ENCODE results near the gene PLCG1.

Gene PLCG1

DNA sequence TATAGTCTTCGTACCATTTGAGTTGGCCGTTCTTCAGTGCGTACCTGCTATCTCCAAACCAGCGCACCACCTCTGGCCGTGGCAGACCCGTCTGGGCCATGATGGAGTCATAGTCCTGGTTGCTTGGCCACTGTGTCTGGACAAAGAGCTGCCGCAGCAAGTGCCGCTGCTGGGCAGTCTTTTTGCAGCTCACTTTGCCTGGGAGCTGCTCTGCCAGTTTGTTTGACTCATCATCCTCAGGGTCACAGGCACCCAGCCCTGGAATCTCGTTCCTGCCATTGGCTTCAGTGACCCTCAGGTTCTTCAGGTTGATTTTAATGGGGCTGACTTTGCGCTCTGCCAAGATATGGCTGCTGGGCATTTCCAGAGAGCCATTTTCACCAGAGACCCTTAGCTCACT lies 65.1 kb downstream of the PLCG1 start:
- DNase-seq (ENCODE audit: extremely low read depth in 1 of 2, low read depth in 1 of 2): no peak

DNA sequence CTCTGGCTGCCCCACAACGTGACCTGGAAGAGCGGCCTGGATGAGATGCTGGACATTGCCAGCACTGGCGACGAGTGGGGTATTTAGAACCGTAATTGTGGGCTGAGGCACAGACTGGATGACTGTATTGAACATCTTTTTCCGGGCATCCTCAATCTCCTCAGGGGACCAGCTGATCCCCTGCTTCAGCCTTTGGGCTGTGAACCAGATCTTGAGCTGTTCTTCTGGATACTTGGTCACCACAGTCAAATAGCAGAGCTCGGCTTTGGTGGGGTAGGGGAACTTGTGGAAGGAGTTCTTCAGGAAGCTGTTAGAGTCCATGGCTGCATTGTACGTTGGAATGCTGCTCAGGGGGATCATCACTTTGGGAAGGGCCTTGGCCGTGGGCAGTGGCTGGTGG lies 66.3 kb downstream of the PLCG1 start:
- DNase-seq (ENCODE audit: extremely low read depth in 1 of 2, low read depth in 1 of 2): no peak

DNA sequence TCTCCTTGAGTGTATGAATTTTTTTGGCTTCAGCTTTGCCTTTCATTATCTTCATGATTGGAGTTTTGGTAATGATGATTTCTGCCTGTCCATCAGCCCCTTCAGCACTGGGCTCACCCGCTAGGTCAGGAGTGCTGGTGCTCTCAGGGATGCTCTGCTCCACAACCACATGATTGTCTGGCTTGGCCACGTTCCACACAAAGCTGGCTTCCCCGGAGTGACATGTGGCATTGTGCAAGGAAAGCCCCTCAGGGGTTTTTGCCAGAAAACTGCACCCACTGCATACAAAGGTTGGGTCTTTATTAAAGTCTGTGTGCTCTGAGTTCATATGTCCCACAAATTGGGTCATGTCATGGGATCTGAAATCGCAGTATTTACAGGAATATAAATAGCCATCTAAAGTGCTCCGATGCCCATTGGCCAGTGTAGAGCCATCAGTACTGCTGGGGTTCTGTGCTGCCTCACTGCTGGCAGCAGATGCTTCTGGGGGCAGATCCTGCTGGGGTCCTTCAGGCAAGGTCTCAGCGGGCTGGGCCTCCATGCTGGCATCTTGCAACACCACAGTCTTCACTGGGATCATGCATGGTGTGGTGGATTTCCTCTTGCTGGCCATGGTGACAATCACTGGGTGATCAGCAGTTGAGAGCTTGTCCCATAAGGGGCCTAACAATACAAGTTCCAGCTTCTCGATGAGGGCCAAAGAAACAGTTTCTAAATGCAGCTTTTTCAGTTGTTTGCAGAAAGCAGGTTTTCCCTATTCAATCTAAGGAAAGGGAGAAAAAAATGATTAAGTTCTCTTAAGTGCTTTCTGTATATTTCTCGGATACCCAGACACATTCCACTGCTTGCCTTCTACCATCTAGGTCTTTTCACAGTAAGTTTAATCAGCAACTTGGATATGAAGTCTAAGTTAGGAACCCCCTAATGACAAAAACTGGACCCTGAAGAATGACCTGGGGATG lies 67.2 kb downstream of the PLCG1 start:
- DNase-seq (ENCODE audit: extremely low read depth in 1 of 2, low read depth in 1 of 2): no peak

DNA sequence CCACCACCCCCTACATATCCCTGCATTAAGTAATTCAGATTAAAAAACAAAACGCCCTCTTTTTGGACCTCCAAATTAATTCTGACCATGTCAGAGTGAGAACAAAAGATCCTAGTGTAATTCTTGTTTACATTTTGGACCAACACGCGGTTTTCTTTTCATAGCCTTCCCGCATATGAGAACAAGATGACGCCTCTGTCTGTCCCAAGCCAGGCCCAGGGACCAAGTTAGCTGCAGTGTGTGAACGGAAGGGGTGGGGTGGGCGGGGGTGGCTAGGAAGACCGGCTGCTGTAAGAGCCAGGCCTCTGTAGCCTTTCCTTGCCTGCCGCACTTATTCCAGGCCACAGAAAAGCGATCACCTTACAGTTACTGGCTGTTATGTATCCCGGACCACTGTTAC lies 68.0 kb downstream of the PLCG1 start:
- DNase-seq (ENCODE audit: extremely low read depth in 1 of 2, low read depth in 1 of 2): no peak

DNA sequence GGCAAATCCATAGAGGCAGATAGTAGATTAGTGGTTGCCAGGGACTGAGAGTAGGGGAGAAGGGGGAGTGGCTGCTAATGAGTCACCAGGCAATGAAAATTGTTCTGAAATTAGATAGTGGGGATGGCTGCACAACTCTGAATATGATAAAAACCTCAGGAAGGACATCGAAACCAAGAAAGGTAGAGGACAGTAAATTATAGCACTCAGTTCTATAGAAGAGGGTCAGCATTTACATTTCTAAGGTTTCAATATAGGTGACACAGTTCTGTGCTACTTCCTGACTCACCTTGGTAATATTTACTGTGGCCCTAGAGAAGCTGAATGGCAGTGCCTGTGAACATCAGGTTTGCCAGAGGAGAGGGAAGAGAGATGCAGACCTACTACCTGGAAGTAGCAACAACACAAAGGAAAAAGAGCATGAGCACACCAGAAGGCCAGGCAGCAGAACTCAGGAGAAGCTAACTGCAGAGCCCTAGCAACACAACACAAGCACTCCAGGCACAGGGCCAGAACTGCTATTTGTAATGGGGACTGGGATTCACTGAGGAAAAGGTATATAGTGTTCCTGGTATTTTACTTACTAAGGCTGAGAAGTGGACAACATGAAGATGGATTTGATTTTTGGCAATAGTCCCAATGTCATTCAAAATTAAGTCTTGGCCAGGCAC lies 75.9 kb downstream of the PLCG1 start:
- no peak for DNase-seq (ENCODE audit: extremely low read depth in 1 of 2, low read depth in 1 of 2)

DNA sequence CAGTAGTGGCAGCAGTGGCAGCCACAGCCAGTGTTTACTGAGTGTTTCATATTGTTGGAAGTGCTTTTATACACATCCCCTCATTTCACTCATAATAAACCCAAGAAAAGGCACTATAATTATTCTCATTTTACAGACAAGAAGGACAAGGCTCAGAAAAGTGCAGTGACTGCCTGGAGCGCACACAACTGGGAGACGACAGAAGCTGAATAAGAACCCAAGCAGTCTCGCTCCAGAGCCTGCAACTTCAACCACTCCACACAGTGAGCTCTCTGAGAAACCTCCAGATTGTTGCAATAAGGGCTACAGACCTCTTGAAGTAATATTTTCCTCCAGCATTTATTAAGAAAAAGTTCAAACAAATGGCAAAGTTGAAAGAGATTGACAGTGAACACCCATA lies 76.9 kb downstream of the PLCG1 start:
- no peak for DNase-seq (ENCODE audit: extremely low read depth in 1 of 2, low read depth in 1 of 2)

DNA sequence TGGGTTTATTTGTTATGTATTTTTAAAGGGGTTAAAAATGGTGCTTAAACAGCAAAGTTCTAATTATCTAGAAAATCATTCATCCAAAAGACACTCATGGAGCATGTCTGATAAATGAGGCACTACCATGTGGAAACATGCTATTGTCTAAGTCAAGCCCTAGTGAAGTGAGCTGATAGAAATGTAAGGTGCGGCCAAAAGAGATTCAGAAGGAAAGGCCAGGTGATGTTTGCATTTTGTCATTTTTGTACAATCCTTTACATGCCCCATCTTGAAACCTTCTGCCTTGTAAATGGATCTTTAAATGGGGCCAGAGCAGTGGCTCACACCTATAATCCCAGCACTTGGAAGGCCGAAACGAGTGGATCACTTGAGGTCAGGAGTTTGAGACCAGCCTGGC lies 77.3 kb downstream of the PLCG1 start:
- no peak for DNase-seq (ENCODE audit: extremely low read depth in 1 of 2, low read depth in 1 of 2)

DNA sequence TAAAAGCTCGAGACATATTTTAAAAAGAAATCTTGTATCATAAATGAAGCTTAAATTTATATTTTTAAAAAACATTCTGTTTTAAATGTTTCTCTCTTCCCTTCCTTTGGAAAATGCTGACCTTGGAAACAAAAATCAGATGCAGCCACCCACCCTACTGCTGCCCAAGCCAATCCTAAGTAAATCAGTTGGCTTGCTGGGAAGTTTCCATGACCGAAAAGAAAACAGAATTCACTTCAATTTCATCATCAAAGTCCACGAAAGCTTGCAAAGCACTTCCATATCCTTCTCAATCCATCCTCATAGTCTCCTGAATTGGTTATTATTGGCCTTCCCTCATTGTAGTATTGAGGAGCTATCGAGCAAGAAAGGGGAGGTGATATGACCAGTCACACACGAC lies 80.1 kb downstream of the PLCG1 start:
- no peak for DNase-seq (ENCODE audit: extremely low read depth in 1 of 2, low read depth in 1 of 2)

DNA sequence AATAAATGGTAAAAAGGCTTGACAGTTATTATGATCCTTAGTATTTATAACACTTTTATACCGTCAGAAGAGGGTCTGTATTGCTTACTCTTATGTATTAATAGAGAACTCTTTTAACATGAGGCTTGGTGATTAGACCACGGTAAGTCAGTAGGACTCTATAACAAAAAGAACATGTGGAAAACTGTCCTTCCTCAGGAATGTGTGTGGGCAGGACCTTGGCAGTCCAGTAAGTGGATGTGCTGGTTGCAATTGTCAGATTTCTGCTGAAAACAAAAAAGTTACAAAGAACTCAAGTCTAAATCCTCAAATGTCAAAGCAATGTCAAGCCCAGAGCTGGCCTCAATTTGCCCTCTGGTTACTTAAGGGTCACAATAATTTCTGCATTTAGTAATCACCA lies 81.1 kb downstream of the PLCG1 start:
- no peak for DNase-seq (ENCODE audit: extremely low read depth in 1 of 2, low read depth in 1 of 2)

DNA sequence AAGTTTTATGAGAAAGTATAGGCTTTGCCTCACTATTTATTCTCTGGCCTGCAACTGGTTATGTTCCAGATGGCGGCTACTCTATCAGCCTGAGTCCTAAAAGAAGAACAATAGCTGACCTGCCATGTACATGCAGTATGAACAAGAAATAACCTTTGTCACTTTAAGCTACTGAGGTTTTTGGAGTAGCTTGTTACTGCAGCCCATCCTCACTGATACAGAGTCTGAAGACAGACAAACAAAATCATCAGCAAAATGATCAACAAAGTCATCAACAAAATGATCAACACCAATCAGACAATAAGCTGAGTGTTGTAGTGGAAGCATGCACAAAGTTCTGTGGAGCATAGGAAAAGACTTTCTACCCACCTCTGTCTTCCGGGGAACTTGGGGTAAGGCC lies 82.5 kb downstream of the PLCG1 start:
- no peak for DNase-seq (ENCODE audit: extremely low read depth in 1 of 2, low read depth in 1 of 2)

DNA sequence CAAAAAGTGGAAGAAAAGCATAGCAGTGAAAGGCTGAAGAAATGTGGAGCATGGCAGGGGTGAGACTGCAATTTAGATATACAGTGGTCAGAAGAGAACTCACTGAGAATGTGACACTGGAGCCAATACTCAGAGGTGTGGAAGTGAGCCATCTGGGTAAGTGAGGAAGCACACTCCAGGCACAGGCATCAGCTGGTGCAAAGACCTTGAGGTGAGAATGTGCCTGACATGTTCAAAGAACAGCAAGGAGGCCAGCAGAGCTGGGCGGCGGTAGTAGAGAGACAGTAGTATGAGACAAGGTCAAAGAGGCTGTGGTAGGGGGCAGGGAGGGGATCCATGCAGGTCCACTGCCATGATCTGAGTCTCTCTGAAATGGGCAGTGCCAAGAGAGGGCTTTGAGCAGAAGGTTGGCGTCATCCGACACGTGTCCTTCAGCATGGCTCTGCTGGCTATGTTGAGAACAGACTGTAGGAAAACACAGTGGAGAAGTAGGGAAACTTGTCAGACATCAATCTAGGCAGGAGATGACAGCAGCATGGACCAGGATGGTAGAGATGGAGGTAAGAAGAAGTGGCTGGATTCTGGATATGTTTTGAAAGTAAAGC lies 84.4 kb downstream of the PLCG1 start:
- DNase-seq (ENCODE audit: extremely low read depth in 1 of 2, low read depth in 1 of 2): no peak

DNA sequence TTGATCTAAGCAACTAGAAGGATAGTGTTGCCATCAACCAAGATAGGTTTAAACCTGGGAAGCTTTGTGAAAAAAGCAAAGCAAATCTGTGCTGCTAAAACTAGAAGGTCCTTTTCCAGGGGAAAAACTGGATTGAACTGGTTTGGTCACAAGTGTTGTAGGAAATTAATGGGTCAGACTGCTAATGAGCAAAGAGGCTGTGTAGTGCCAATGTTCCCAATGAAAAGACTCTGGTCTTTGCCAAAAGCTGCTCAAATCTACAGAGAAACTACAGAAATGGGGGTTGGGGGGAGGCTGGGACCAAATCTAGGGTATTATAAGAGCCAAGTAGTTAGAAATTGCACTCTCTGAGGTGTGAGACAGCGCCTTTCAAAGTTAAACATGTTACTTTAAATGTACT lies 85.0 kb downstream of the PLCG1 start:
- no peak for DNase-seq (ENCODE audit: extremely low read depth in 1 of 2, low read depth in 1 of 2)

DNA sequence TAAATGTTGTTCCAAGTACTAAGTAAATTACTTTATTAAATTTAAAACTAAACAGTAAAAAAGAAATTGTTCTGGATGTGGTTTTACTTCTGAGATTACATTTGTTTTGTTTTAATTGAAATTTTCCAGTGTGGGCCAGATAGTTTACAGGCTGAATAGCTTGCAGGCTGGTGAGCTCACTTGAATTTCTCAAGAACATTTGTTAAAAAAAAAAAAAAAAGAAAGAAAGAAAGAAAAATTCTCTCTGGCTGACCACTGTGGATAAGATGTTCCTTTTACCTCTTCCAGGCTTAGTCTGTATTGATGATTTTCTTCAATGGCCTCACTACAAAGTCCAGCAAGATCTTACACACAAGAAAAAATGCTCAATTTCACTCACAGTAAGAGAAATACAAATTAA lies 85.4 kb downstream of the PLCG1 start:
- no peak for DNase-seq (ENCODE audit: extremely low read depth in 1 of 2, low read depth in 1 of 2)

DNA sequence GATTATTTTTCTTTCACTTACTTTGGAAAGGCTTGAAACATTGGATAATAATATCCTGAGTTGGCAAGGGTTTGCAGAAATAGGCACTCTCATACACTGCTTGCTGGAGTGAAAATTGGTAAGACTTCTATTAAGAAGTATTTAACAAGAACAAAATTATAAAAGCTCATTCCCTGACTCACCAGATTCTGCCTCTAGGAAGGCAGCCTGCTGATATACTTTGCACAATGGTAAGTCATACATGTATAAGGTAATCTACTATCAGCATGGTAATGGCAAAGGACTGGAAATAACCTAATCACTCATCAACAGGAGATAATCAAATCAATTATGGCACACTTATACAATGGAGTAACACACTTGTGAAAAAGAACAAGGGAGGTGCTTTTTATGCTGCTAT lies 85.8 kb downstream of the PLCG1 start:
- no peak for DNase-seq (ENCODE audit: extremely low read depth in 1 of 2, low read depth in 1 of 2)

DNA sequence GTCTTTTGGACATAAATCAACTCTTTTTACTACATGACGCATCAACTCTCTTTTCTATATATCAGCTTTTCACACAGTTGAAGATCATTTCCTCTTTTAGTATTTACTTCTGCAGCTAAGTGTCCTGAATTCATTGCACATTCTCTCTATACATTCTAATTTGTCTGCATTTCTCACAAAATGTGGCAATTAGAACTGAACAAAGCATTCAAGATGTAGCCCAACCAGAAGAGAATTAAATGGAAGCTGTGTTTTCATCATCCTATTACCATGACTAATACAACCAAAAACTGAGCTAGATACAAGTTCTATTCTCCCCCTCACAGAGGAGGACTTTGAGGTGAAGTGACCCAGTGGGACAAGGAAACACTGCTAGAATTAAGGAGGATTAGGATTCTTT lies 86.9 kb downstream of the PLCG1 start:
- DNase-seq (ENCODE audit: extremely low read depth in 1 of 2, low read depth in 1 of 2): no peak

DNA sequence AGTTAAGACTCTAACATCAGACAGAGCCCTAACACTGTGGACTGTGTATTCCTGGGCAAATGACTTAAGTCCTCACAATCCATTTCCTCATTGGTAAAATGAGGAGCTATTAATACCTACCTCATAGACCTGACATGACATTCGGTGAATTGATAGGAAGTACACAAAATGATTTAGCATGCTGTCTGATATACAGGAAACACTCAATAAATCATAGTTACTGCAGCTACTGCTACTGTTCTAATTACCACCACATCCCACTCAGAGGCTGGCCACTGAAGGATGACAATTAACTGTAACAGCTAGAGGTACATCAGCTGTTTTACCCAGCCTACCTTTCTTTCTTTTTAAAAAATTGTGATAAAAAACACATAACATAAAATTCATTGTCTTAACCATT lies 87.7 kb downstream of the PLCG1 start:
- DNase-seq (ENCODE audit: extremely low read depth in 1 of 2, low read depth in 1 of 2): no peak

DNA sequence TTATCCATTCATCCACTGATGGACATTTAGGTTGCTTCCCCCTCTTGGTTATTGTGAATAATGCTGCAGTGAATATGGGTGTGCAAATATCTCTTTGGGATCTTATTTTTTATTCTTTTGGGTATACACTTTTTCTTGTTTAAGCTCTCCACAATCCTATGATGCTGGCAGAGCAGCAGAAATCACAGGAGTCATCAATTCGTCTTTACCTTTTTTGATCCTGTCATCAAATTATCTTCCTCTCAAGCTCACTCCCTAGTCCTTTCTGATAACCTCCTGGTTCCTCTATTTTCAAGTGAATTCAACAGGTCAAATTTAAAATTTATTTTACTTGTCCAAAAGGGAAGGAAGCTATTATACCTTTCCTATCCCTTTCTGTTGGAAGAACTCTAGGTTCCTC lies 89.1 kb downstream of the PLCG1 start:
- DNase-seq (ENCODE audit: extremely low read depth in 1 of 2, low read depth in 1 of 2): no peak
